OCI-LY1 (cell line): ENCODE results near the gene LIN52.

Experiments used
- H2AFZ ChIP-seq: fragments of 200-600 bp; sonication (generic), shearing (Covaris generic); 2 replicates; pipeline ENCODE4 v1.6.0; 2014; ENCODE audit warnings: antibody characterized with exemption, mild to moderate bottlenecking, low read length
- H3F3A ChIP-seq: fragments of 200-600 bp; sonication (generic), shearing (Covaris generic); 2 replicates; pipeline ENCODE4 v1.6.0; 2014; ENCODE audit warnings: mild to moderate bottlenecking, antibody characterized with exemption, low read length, moderate library complexity; ENCODE audit not compliant: insufficient read depth
- H3K27ac ChIP-seq: fragments of 200-600 bp; sonication (generic); 2 replicates; pipeline ENCODE4 v1.5.1; 2014; ENCODE audit warnings: low read length, mixed run types, mild to moderate bottlenecking, low read depth; ENCODE audit not compliant: poor library complexity, severe bottlenecking
- H3K27me3 ChIP-seq: fragments of 200-600 bp; sonication (generic); 2 replicates; pipeline ENCODE4 v1.6.0; 2014; ENCODE audit warnings: antibody characterized with exemption, mild to moderate bottlenecking, low read length, moderate library complexity; ENCODE audit not compliant: insufficient read depth
- H3K36me3 ChIP-seq: fragments of 200-600 bp; sonication (generic); 2 replicates; pipeline ENCODE4 v1.6.1; 2014; ENCODE audit warnings: mild to moderate bottlenecking, antibody characterized with exemption, low read length, moderate library complexity, mixed read lengths; ENCODE audit not compliant: insufficient read depth
- H3K4me1 ChIP-seq: fragments of 200-600 bp; sonication (generic); 2 replicates; pipeline ENCODE4 v1.5.1; 2014; ENCODE audit warnings: mild to moderate bottlenecking, low read length, moderate library complexity; ENCODE audit not compliant: insufficient read depth, severe bottlenecking
- H3K4me2 ChIP-seq: fragments of 200-600 bp; sonication (generic), shearing (Covaris generic); 2 replicates; pipeline ENCODE4 v1.6.1; 2014; ENCODE audit warnings: low read length
- H3K4me3 ChIP-seq: fragments of 200-600 bp; sonication (generic); 2 replicates; pipeline ENCODE4 v1.5.1; 2014; ENCODE audit warnings: low read length, low read depth, mild to moderate bottlenecking, mixed read lengths; ENCODE audit not compliant: poor library complexity, severe bottlenecking
- H3K79me2 ChIP-seq: fragments of 200-600 bp; shearing (Covaris generic); 2 replicates; pipeline ENCODE4 v1.6.1; 2016; ENCODE audit warnings: mixed run types, low read length, mixed read lengths; ENCODE audit not compliant: insufficient read depth
- H3K9ac ChIP-seq: fragments of 200-600 bp; sonication (generic), shearing (Covaris generic); 2 replicates; pipeline ENCODE4 v1.6.1; 2014; ENCODE audit warnings: mild to moderate bottlenecking, low read length, mixed read lengths
- H3K9me2 ChIP-seq: fragments of 200-600 bp; sonication (generic), shearing (Covaris generic); 2 replicates; pipeline ENCODE4 v1.6.1; 2014; ENCODE audit warnings: low read depth, mild to moderate bottlenecking, low read length, mixed read lengths
- H3K9me3 ChIP-seq: fragments of 200-600 bp; shearing (Covaris generic); 2 replicates; pipeline ENCODE4 v1.6.1; 2014; ENCODE audit warnings: low read length, mixed read lengths
- H4K20me1 ChIP-seq: fragments of 200-600 bp; sonication (generic), shearing (Covaris generic); 2 replicates; pipeline ENCODE4 v1.6.0; 2016; ENCODE audit warnings: mild to moderate bottlenecking, low read length; ENCODE audit not compliant: insufficient read depth
- CTCF ChIP-seq: fragments of 200-600 bp; sonication (generic), shearing (Covaris generic); IDR thresholded peaks from 2 replicates; pipeline ENCODE4 v1.5.1; 2017; ENCODE audit warnings: mild to moderate bottlenecking, antibody characterized with exemption, low read length, moderate library complexity, mixed read lengths
- EZH2 ChIP-seq: fragments of 200-600 bp; sonication (generic), shearing (Covaris generic); IDR thresholded peaks from 2 replicates; pipeline ENCODE4 v1.8.0; 2017; ENCODE audit warnings: borderline replicate concordance, mixed run types, mild to moderate bottlenecking, antibody characterized with exemption, low read length, moderate library complexity, mixed read lengths

LIN52 gene

DNA sequence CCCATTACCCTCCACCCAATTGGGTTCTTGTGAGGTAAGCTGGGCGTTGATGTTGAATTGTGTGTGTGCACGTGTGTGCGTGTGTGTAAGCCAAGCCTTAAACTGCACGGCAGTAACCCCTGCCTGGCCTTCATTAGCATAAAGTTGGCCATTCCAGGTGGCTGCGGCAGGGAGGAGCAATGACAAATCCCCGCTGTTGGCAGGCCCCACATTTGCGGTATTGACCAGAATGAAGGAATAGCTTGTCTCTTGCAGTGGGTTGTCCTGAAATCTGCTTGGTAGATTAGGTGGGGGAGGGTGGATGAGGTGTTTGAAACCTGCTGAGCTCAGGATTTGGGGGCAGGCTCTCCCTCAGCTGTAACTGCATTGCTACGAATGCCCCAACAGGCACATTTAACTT lies 161.8 kb downstream of the LIN52 start:
- Histone ChIP-seq H4K20me1 (no peaks in the 10 kb centered on the region), H3K36me3 (no peaks in the 10 kb centered on the region), H3K9ac (no peak overlapping the region), H3K27ac (no peak overlapping the region), H3K9me3 (no peaks in the 10 kb centered on the region), H3K4me3 (no peak overlapping the region), H3K4me2 (no peak overlapping the region), H2AFZ (no peak overlapping the region), H3K27me3 (no peaks in the 10 kb centered on the region; the same call in 1 of the 2 replicates), H3K79me2 (no peaks in the 10 kb centered on the region), H3K4me1 (peaks cover 5% of the 10 kb centered on the region), H3F3A (no peaks in the 10 kb centered on the region), H3K9me2 (no peaks in the 10 kb centered on the region)
- TF ChIP-seq CTCF (no peak), EZH2 (no peak)

DNA sequence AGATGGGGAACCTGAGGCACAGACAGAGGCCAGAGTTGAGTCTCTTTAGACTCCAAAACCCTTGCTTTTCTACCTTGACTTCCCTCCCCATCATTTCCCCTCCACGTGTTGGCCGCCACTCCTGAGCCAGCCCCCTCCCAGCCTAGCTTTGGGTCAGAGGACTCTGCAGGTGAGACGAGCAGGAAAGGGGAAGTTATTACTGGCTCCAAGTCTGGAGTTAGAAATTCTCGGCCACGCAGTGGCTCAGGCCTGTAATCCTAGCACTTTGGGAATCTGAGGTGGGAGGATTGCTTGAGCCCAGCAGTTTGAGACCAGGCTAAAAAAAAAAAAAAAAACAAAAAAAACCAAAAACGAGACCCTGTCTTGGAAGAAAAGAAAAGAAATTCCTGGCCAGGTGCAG lies 163.3 kb downstream of the LIN52 start:
- no peak overlapping the region for H3K4me3 ChIP-seq
- no peaks in the 10 kb centered on the region for H3K36me3 ChIP-seq
- no peak overlapping the region for H2AFZ ChIP-seq
- H3K9ac ChIP-seq: no peak overlapping the region
- H3K27ac ChIP-seq: no peak overlapping the region
- TF ChIP-seq EZH2: no peak
- no peak for TF ChIP-seq CTCF
- no peak overlapping the region for H3K4me2 ChIP-seq
- H3K27me3 ChIP-seq: no peaks in the 10 kb centered on the region
- no peaks in the 10 kb centered on the region for H4K20me1 ChIP-seq
- H3K4me1 ChIP-seq: peaks cover 5% of the 10 kb centered on the region
- H3F3A ChIP-seq: no peaks in the 10 kb centered on the region
- H3K9me3 ChIP-seq: no peaks in the 10 kb centered on the region
- no peaks in the 10 kb centered on the region for H3K79me2 ChIP-seq
- no peaks in the 10 kb centered on the region for H3K9me2 ChIP-seq

GRCh38 chr14:74249433-74250375 lies 164.9 kb downstream of the LIN52 start:
- Histone ChIP-seq H3F3A (no peaks in the 10 kb centered on the region), H3K27ac (no peak overlapping the region), H3K4me1 (peaks cover 5% of the 10 kb centered on the region), H4K20me1 (no peaks in the 10 kb centered on the region), H3K9me3 (no peaks in the 10 kb centered on the region), H3K4me2 (no peak overlapping the region), H3K9ac (no peak overlapping the region), H3K9me2 (no peaks in the 10 kb centered on the region), H3K79me2 (no peaks in the 10 kb centered on the region), H3K36me3 (no peaks in the 10 kb centered on the region), H3K27me3 (no peaks in the 10 kb centered on the region), H3K4me3 (no peak overlapping the region), H2AFZ (no peak overlapping the region)
- TF ChIP-seq EZH2: no peak
- TF ChIP-seq CTCF: no peak
